Spleen (tissue), 11 donors: Measurements from ENCODE around the gene ACTN1. TPM values are rescaled to one million over a fixed set of nuclear protein-coding genes. Genes with fewer than 3 reads are reported as not detected.

Source experiments
- DNase-seq: peaks from one replicate; pipeline ENCODE4 v3.0.0-alpha.2; 2020
- H3K27ac ChIP-seq, 8 donors: fragments of 200-600 bp; sonication (generic) in 7 of 8; 1 replicate in 4 of 8; 2 replicates in 4 of 8; pipeline versions ENCODE4 v1.5.0 to v1.8.0; 2016 to 2021; ENCODE audit warnings: inconsistent platforms in 4 of 8, mild to moderate bottlenecking in 4 of 8, moderate library complexity in 1 of 8
- H3K27me3 ChIP-seq, 7 donors: fragments of 200-600 bp; sonication (generic) in 6 of 7; replicated peaks in 1 of 7; 1 replicate in 4 of 7; 2 replicates in 3 of 7; pipeline versions ENCODE4 v1.5.0 to v1.8.0; 2016 to 2021; ENCODE audit warnings: inconsistent platforms in 3 of 7, mild to moderate bottlenecking in 1 of 7
- H3K36me3 ChIP-seq, 6 donors: fragments of 200-600 bp; sonication (generic) in 5 of 6; 1 replicate in 4 of 6; 2 replicates in 2 of 6; pipeline versions ENCODE4 v1.5.0 to v1.8.0; 2016 to 2021; ENCODE audit warnings: inconsistent platforms in 2 of 6
- H3K4me1 ChIP-seq, 6 donors: fragments of 200-600 bp; sonication (generic) in 5 of 6; 1 replicate in 3 of 6; 2 replicates in 3 of 6; pipeline versions ENCODE4 v1.5.0 to v1.8.0; 2016 to 2021; ENCODE audit warnings: inconsistent platforms in 3 of 6
- H3K4me3 ChIP-seq, 8 donors: fragments of 200-600 bp; sonication (generic) in 7 of 8; 1 replicate in 4 of 8; 2 replicates in 4 of 8; pipeline versions ENCODE4 v1.5.0 to v1.8.0; 2016 to 2021; ENCODE audit warnings: inconsistent platforms in 4 of 8, mild to moderate bottlenecking in 4 of 8, moderate library complexity in 2 of 8
- H3K9me3 ChIP-seq, 8 donors: fragments of 200-600 bp; sonication (generic) in 7 of 8; 1 replicate in 4 of 8; 2 replicates in 4 of 8; pipeline versions ENCODE4 v1.5.0 to v1.8.0; 2016 to 2021; ENCODE audit warnings: inconsistent platforms in 4 of 8
- CTCF ChIP-seq, 11 experiments: fragments of 200-600 bp in 7 of 11; fragments of 450-650 bp in 4 of 11; sonication (generic) in 4 of 11; IDR thresholded peaks in 8 of 11; conservative IDR thresholded peaks in 3 of 11; 1 replicate in 7 of 11; 2 replicates in 4 of 11; pipeline versions ENCODE4 v1.4.0 to v1.8.0; 2016 to 2021; ENCODE audit warnings: antibody characterized with exemption in 11 of 11, inconsistent platforms in 4 of 11, mild to moderate bottlenecking in 1 of 11
- POLR2A ChIP-seq, 3 donors: fragments of 450-650 bp; IDR thresholded peaks; one replicate each; pipeline ENCODE4 v1.5.1; 2017; ENCODE audit warnings: antibody characterized with exemption in 3 of 3, mild to moderate bottlenecking in 1 of 3
- POLR2AphosphoS5 ChIP-seq, 3 donors: sonication (generic); formaldehyde crosslinking; IDR thresholded peaks; one replicate each; pipeline ENCODE4 v1.5.1; 2017; ENCODE audit warnings: antibody characterized with exemption in 3 of 3
- WGBS, 5 donors: extraction: QIAGEN DNeasy Blood & Tissue Kit in 3 of 5; methylation state at CpG; one replicate each; pipeline versions ENCODE4 v1.1.5 to v1.1.7; 2013 to 2018; 5-methylcytosine and 5-hydroxymethylcytosine counted together
- intact Hi-C: fragments of 100-400 bp; cut with DNase I; formaldehyde crosslinking; loops from one replicate; pipeline ENCODE4 v1.15.0; 2023; ENCODE audit warnings: low total_unique reads
- polyA plus RNA-seq, 3 donors: library from polyadenylated mRNA; stranded (reverse); fragments of 200-250 nt; gene quantifications; one replicate each; pipeline ENCODE4 v1.2.1, GENCODE V29; 2013
- total RNA-seq, 7 donors: library from RNA; depleted of rRNA in 3 of 7; stranded (reverse); fragments of >200 nt in 3 of 7; fragmentation: NEBNext Ultra II Directional in 4 of 7; extraction: Animal tissue kit (Norgen Biotek cat#: 25700) in 4 of 7; gene quantifications; one replicate each; pipeline versions ENCODE4 v1.1.0 to v1.2.1, GENCODE V29; 2016 to 2021
- donor health status: healthy with polysubstance abuse.
- donor health status: DM: no; HTN: no; CAD: no; lungs with moderate emphysema.
- donor health status: DM: no; HTN: no; CAD: no.
- donor health status: Bipolar disorder and iron deficiency.
- donor health status: healthy.
- donor health status: DM: no; HTN: no; CAD: no.
- donor health status: DM: yes; HTN: yes; CAD: no.

The ACTN1 gene
- total and polyA plus RNA-seq, 10 donors = 15.4 to 315 (median 95.4) TPM

GRCh38 chr14:68843471-68844209 is 135.5 kb downstream of the ACTN1 start:
- H3K27me3 ChIP-seq = peaks cover 0 to 8% (median 0%) of the 10 kb centered on the region in 7 donors
- DNase-seq = peak; percentile 93
- WGBS, 5 donors = 18 to 28% (median 27%) methylated on average over 17 to 19 of the region's 19 CpGs
- H3K27ac ChIP-seq = no peak overlapping the region
- H3K4me1 ChIP-seq = peaks cover 0 to 27% (median 9%) of the 10 kb centered on the region in 6 donors
- intact Hi-C loops = no loop called here
- H3K36me3 ChIP-seq = no peaks in the 10 kb centered on the region
- TF ChIP-seq POLR2AphosphoS5 (IDR thresholded peaks at IDR 0.05) = peak in 1 of 3 donors; percentile 20
- TF ChIP-seq CTCF (IDR thresholded peaks at IDR 0.05 in 8 of 11, conservative IDR thresholded peaks at IDR 0.05 in 3 of 11) = peak; percentile 56 to 93 (median 91)
- TF ChIP-seq POLR2A (IDR thresholded peaks at IDR 0.05) = no peak
- peak overlapping the region in 3 of 8 donors; percentile 6 to 54 (median 16) for H3K4me3 ChIP-seq
- no peaks in the 10 kb centered on the region for H3K9me3 ChIP-seq

GRCh38 chr14:68842298-68842697 is 136.8 kb downstream of the ACTN1 start:
- H3K27me3 ChIP-seq = peaks cover 0 to 8% (median 0%) of the 10 kb centered on the region in 7 donors
- peaks cover 0 to 10% (median 3%) of the 10 kb centered on the region in 8 donors for H3K9me3 ChIP-seq
- intact Hi-C loops = no loop called here
- no peak overlapping the region for H3K4me3 ChIP-seq
- H3K36me3 ChIP-seq = no peaks in the 10 kb centered on the region
- H3K4me1 ChIP-seq = peaks cover 0 to 27% (median 9%) of the 10 kb centered on the region in 6 donors
- WGBS, 5 donors = 84 to 94% (median 88%) methylated on average over 5 of the region's 5 CpGs
- no peak for DNase-seq
- TF ChIP-seq POLR2AphosphoS5 (IDR thresholded peaks at IDR 0.05) = no peak
- no peak for TF ChIP-seq CTCF (IDR thresholded peaks at IDR 0.05 in 8 of 11, conservative IDR thresholded peaks at IDR 0.05 in 3 of 11)
- TF ChIP-seq POLR2A (IDR thresholded peaks at IDR 0.05) = no peak
- no peak overlapping the region for H3K27ac ChIP-seq

- intact Hi-C loops = no loop called here
- TF ChIP-seq CTCF (IDR thresholded peaks at IDR 0.05 in 8 of 11, conservative IDR thresholded peaks at IDR 0.05 in 3 of 11) = no peak
- TF ChIP-seq POLR2A (IDR thresholded peaks at IDR 0.05) = no peak
- TF ChIP-seq POLR2AphosphoS5 (IDR thresholded peaks at IDR 0.05) = no peak
Measured at GRCh38 chr14:68841016-68841809, 137.9 kb downstream of the ACTN1 start.

More at GRCh38 chr14:68841016-68841809, 137.9 kb downstream of the ACTN1 start:
- Histone ChIP-seq H3K4me1 (peaks cover 0 to 27% (median 9%) of the 10 kb centered on the region in 6 donors), H3K9me3 (peaks cover 2 to 21% (median 14%) of the 10 kb centered on the region in 8 donors), H3K36me3 (no peaks in the 10 kb centered on the region), H3K4me3 (no peak overlapping the region), H3K27ac (peak overlapping the region in 2 of 8 donors; percentile 8 to 13), H3K27me3 (peaks cover 0 to 8% (median 0%) of the 10 kb centered on the region in 7 donors)
- DNase-seq = no peak
- 50 to 61% (median 58%) methylated on average over 6 of the region's 6 CpGs for WGBS, 5 donors
